Naive thymus-derived CD8-positive, alpha-beta T cell (primary cell): ENCODE measurements around the gene JMJD4. TPM values are rescaled to one million over a fixed set of nuclear protein-coding genes. Genes with fewer than 3 reads are reported as not detected.

Experiments
- ATAC-seq, 2 donors: fragments of 150-1000 bp; cut with Tn5 transposase in 1 of 2; sonication (Bioruptor Pico), chemical (Tn5 transposase) in 1 of 2; 1 replicate in 1 of 2; 2 replicates in 1 of 2; pipeline ENCODE4 v1.10.0; 2021; ENCODE audit warnings: mild to moderate bottlenecking in 2 of 2, moderate library complexity in 2 of 2
- POLR2A ChIA-PET: fragments of 350-600 bp; sonication (Branson Sonifier 250); formaldehyde crosslinking; loops from one replicate; lab custom pipeline; 2021; ENCODE audit warnings: antibody characterized with exemption; lab: Charles Lee
- DNase-seq, 10 donors: peaks; one replicate each; pipeline versions ENCODE4 v3.0.0 to v3.0.0-alpha.2; 2020 to 2022
- H3K27ac Mint-ChIP-seq, 10 donors: one replicate each; pipeline ENCODE4 v1.8.0; 2020 to 2022; ENCODE audit warnings: mild to moderate bottlenecking in 10 of 10, mixed read lengths in 10 of 10, moderate library complexity in 4 of 10, inconsistent platforms in 1 of 10
- H3K27me3 Mint-ChIP-seq, 5 donors: one replicate each; pipeline ENCODE4 v1.8.0; 2021 to 2022; ENCODE audit warnings: mixed read lengths in 5 of 5
- H3K36me3 Mint-ChIP-seq, 3 donors: one replicate each; pipeline ENCODE4 v1.8.0; 2020 to 2022; ENCODE audit warnings: mixed read lengths in 3 of 3, mild to moderate bottlenecking in 2 of 3, inconsistent platforms in 1 of 3
- H3K4me1 Mint-ChIP-seq, 4 donors: one replicate each; pipeline ENCODE4 v1.8.0; 2021 to 2022; ENCODE audit warnings: mixed read lengths in 4 of 4
- H3K4me3 Mint-ChIP-seq, 10 donors: one replicate each; pipeline ENCODE4 v1.8.0; 2020 to 2022; ENCODE audit warnings: mild to moderate bottlenecking in 10 of 10, mixed read lengths in 10 of 10, moderate library complexity in 6 of 10, inconsistent platforms in 1 of 10
- H3K9me3 Mint-ChIP-seq, 9 donors: one replicate each; pipeline ENCODE4 v1.8.0; 2020 to 2022; ENCODE audit warnings: mixed read lengths in 9 of 9, mild to moderate bottlenecking in 3 of 9, inconsistent platforms in 1 of 9, moderate library complexity in 1 of 9
- polyA plus RNA-seq, 3 donors: library from polyadenylated mRNA; unstranded; fragments of 300-500 nt; fragmentation: Illumina TruSeq; gene quantifications; one replicate each; pipeline ENCODE4 v1.2.3, GENCODE V29; 2021
- total RNA-seq, 8 experiments: library from RNA in 2 of 8; stranded (reverse) in 2 of 8; gene quantifications; one replicate each; pipeline ENCODE4 v1.2.3 and lab custom pipeline; 2021 to 2026

Gene JMJD4
- total and polyA plus RNA-seq, 5 experiments from 2014 or later, result 27.1 to 37.9 (median 31.9) TPM

DNA sequence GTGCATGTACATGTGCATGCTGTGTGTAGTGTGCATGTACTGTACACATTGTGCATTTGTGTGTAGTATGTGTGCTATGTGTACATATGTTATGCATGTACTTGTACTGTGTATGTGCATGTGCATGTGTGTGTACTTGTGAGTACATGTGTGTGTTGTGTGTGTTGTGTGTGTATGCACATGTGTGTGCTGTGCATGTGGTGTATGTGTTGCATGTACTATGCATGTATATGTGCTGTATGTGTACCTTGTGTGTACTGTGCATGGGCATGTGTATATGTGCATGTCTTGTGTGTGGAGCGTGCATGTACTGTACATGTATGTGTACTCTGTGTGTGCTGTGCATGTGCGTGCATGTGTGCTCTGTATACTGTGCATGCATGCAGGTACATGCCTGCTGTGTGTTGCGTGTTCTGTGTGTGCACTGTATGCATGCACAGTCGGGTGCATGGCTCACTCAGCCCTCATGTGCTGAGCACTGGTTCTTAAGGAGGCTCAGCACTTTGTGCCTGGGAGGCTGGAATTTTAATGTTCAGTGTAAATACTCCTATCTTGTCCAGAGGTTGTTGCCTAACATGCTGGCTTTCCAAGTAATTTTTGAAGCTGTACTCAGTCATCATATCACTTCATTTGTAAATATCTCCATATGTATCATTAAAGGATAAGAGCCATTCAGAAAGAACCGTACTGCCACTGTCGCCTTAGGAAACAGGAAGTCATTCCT lies 32.5 kb upstream of the JMJD4 start:
- Mint-ChIP-seq H3K4me1 (peaks cover 34 to 79% (median 68%) of the 10 kb centered on the region in 4 donors), H3K36me3 (peaks cover 0 to 13% (median 10%) of the 10 kb centered on the region in 3 donors), H3K9me3 (no peaks in the 10 kb centered on the region), H3K27ac (peak overlapping the region in 9 of 10 donors; percentile 59 to 96 (median 88)), H3K27me3 (no peaks in the 10 kb centered on the region), H3K4me3 (peak overlapping the region; percentile 45 to 86 (median 74))
- DNase-seq, result no peak
- no peak for ATAC-seq
- POLR2A ChIA-PET, result interaction anchor here (1.0 to 3.0 kb wide), 3 partner anchors 19 to 103 kb away, joined by 4 to 38 read pairs (median 6); no protein-coding TSS in a partner anchor

DNA sequence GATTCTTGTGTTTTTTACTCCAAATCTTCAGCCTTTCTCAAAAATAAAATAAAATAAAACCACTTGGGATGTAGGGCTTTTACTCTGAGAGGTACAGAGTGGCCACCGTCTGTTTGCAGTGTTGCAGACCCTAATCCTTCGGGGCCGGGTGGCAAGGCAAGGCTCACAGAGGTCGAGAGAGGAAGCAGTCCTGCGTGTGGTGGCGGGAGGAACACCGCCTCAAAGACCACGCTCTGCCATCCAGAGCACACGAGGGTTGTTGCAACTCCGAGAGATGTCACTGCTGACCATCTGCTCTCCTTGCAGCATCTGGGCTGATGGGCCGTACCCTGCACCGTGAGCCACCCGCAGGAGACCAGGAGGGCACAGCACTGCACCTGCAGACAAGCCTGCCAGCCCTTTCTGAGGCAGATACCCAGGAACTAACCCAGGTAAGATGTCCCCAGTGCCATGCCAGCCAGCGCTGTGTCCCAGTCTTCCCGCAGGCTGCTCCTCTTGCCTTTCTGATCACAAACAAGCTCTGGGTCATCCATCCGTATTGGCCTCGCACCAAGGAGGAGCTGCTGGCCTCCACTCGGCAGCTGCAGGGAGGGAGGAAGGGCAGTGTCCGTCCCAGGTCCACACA lies 31.7 kb upstream of the JMJD4 start:
- POLR2A ChIA-PET, result interaction anchor here (0.7 to 3.4 kb wide), 12 partner anchors 8 to 418 kb away, joined by 3 to 38 read pairs (median 7); partner anchors contain the start of genes ARF1, IBA57, JMJD4 and SNAP47
- Mint-ChIP-seq H3K4me3 (peak overlapping the region; percentile 59 to 86 (median 76)), H3K27me3 (no peaks in the 10 kb centered on the region), H3K9me3 (no peaks in the 10 kb centered on the region), H3K36me3 (peaks cover 0 to 13% (median 10%) of the 10 kb centered on the region in 3 donors), H3K27ac (peak overlapping the region; percentile 87 to 96 (median 92)), H3K4me1 (peaks cover 33 to 79% (median 71%) of the 10 kb centered on the region in 4 donors)
- peak in 1 of 10 donors; percentile 35 for DNase-seq
- ATAC-seq, result peak; percentile 2 to 8

DNA sequence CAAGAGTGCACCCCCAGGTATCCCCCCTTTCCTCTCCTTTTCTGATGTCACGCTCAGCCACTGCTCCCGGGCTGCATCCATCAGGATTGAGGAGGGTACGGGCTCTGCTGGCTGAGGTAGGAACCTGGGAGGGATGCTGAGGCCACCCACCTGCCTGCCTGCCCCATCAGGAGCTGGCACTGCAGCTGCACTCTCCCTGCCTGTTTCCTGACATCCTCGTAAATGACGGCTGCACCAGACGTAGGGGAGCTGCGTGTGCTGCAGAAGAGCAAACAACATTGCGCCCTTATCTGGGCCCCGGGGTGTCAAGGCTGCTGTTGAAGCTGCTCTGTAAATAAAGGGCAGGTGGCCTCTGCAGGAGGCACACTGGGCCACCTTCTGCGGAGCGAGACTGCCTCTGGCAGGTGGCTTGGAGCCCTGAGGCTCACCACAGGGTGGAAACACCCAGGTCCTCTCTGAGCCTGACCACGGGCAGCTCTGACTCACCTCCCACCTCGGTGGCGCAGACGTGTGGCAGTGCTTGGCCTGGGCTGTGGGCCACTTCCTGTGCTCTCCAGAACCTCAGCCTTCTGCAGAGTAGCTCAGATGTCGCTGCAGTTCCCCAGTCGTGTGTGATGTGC lies 31.0 kb upstream of the JMJD4 start:
- Mint-ChIP-seq H3K36me3 (peaks cover 0 to 13% (median 10%) of the 10 kb centered on the region in 3 donors), H3K27me3 (no peaks in the 10 kb centered on the region), H3K27ac (peak overlapping the region; percentile 87 to 96 (median 92)), H3K9me3 (no peaks in the 10 kb centered on the region), H3K4me1 (peaks cover 37 to 85% (median 75%) of the 10 kb centered on the region in 4 donors), H3K4me3 (peak overlapping the region; percentile 59 to 86 (median 76))
- peak; percentile 36 to 90 (median 76) for DNase-seq
- ATAC-seq, result peak; percentile 85 to 86
- POLR2A ChIA-PET, result interaction anchor here (0.7 to 3.4 kb wide), 13 partner anchors 8 to 417 kb away, joined by 3 to 38 read pairs (median 6); partner anchors contain the start of genes ARF1, IBA57, JMJD4 and SNAP47

DNA sequence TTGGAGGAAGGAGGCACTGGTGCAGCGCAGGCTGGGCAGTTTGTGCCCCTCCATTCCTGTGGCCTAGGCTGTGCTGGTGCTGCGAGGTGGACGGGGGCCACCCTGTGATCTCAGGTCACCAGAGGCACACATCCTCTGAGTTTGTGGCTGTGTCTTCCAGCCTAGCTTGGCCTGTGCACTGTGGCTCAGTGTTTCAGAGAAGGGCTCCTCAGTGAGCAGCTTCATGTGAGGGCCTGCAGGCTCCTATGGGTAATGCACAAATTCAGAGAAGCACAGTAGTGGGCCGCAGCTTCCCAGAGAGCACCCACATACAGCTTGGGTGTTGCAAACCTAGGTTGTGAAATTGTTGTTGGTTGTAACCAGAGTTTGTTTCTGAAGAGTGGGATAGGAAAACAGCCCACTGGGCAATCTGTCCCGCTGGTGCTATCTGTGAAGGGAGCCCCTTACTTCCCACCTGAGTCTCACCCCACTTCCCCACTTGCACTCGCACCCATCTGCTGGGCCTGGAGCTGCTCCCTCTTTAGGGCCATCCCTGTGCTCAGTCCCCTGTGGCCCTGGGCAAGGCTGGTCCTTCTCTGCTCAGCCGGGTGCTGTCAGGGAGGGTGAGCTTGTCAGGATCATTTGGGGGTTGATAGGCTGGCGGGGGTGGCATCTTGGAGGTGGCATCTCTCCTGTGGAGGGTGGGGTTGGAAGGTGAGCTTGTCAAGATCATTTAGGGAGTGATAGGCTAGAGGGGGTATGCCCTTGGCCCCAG lies 30.3 kb upstream of the JMJD4 start:
- POLR2A ChIA-PET, result interaction anchor here (0.8 to 3.4 kb wide), 12 partner anchors 9 to 400 kb away, joined by 3 to 38 read pairs (median 7); partner anchors contain the start of genes ARF1, IBA57, JMJD4 and SNAP47
- H3K4me3 Mint-ChIP-seq, result peak overlapping the region in 9 of 10 donors; percentile 26 to 86 (median 76)

DNA sequence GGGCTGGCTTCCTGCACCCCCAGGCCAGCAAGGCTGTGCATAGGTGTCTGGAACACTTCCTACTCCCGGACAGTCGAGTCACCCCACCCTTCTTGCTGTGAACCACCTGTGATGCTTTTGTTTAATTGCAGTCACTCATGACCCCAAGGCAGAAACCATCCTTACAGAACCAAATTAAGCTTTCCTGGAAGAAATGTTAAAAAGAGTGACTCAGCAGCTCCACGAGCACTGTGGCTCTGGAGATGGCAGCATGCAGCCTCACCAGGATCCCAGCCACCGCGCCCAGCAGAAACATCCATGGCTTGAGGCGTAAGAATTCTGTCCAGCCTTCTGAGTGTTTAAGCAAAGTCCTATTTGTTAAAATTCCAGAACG lies 28.9 kb upstream of the JMJD4 start:
- POLR2A ChIA-PET, result interaction anchor here (0.7 to 3.4 kb wide), 4 partner anchors 10 to 183 kb away, joined by 3 to 19 read pairs (median 12); partner anchors contain the start of gene WNT9A
- H3K4me1 Mint-ChIP-seq, result peaks cover 37 to 85% (median 78%) of the 10 kb centered on the region in 4 donors
- no peak for ATAC-seq
- DNase-seq, result peak in 1 of 10 donors; percentile 51
- no peaks in the 10 kb centered on the region for H3K9me3 Mint-ChIP-seq
- H3K27me3 Mint-ChIP-seq, result no peaks in the 10 kb centered on the region
- peak overlapping the region in 9 of 10 donors; percentile 9 to 92 (median 80) for H3K27ac Mint-ChIP-seq
- peaks cover 0 to 25% (median 11%) of the 10 kb centered on the region in 3 donors for H3K36me3 Mint-ChIP-seq
- H3K4me3 Mint-ChIP-seq, result peak overlapping the region in 6 of 10 donors; percentile 5 to 73 (median 46)

More for the DNA sequence above, 30.3 kb upstream of the JMJD4 start:
- H3K36me3 Mint-ChIP-seq, result peaks cover 0 to 15% (median 9%) of the 10 kb centered on the region in 3 donors
- H3K9me3 Mint-ChIP-seq, result no peaks in the 10 kb centered on the region
- ATAC-seq (no peak), DNase-seq (peak in 1 of 10 donors; percentile 59)
- peaks cover 38 to 87% (median 78%) of the 10 kb centered on the region in 4 donors for H3K4me1 Mint-ChIP-seq
- H3K27ac Mint-ChIP-seq, result peak overlapping the region; percentile 87 to 96 (median 92)
- no peaks in the 10 kb centered on the region for H3K27me3 Mint-ChIP-seq

DNA sequence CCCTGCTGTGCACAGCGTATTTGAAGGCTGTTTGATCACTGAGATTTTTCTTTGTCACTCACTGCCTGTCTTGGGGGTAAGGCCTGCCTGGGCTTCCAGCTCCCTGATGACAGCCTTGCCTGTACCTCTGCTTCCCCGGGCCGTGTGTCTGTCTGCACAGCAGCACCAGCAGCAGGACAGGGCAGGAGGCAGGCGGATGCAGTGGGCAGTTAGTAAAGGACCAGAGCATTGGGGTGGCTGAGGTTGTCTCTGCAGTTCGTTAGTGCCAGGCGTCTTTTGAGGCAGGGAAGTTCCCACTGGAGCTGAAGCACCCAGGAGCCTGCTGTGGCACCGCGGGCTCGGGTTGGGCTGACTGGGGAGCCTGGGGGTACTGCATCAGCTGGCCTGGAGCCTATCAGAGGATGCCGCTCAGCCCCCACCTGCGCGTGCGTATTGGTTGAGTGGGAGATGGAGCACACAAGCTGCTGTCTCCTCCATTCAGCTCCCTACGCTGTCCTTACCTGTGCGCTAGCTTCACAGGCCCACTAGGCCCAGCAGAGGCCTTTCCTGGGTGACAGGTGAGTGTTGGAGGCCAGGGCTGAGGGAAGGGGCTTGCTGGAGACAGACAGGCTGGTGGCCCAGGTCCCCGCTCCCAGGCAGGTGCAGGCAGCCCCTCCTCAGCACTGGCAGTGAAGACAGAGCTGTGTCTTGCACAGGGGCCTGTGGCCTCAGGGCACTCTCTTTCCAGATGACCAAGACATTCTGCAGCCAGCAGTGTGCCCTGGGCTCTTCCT lies 28.3 kb upstream of the JMJD4 start:
- H3K36me3 Mint-ChIP-seq, result peaks cover 0 to 27% (median 8%) of the 10 kb centered on the region in 3 donors

DNA sequence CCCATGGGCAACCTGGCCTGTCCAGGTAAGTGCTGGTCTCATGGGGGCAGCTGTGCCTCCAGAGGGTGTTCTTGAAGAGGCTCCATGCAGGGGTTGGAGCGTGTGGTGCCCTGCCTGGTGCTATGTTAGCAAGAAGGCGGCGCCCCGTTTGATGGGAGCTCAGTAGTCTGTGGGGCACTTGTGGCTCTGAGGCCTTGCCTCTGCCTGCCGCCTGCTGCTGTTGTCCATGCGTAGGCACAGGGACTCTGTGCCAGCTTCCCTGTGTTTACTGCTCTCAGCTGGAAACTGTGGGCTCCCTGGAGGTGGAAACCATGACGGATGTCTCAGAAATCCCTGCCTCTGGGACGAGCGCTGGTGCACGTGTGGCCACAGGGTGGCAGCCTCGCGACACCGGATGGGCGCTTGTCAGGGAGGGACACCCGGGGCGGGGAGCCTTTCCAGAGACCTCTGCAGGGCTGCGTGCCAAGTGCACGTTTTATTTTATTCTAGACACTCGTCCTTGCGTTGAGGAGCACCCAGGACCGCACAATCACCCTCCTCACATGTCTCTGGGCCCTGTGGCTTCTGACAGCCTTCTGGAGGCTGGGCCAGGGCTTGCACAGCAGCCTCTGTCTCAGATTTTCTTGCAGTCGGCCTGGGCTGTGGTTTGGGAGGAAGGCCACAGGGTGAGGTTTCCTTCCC lies 27.3 kb upstream of the JMJD4 start:
- Mint-ChIP-seq H3K4me1 (peaks cover 30 to 69% (median 68%) of the 10 kb centered on the region in 4 donors), H3K9me3 (no peaks in the 10 kb centered on the region), H3K4me3 (peak overlapping the region in 9 of 10 donors; percentile 56 to 84 (median 71)), H3K36me3 (peaks cover 0 to 26% (median 2%) of the 10 kb centered on the region in 3 donors), H3K27me3 (no peaks in the 10 kb centered on the region), H3K27ac (peak overlapping the region; percentile 63 to 95 (median 88))
- POLR2A ChIA-PET, result interaction anchor here (0.6 to 2.0 kb wide), 9 partner anchors 17 to 187 kb away, joined by 3 to 13 read pairs (median 3); partner anchors contain the start of genes JMJD4 and WNT9A
- DNase-seq (peak; percentile 79 to 94 (median 85)), ATAC-seq (peak; percentile 61 to 63)

More for the DNA sequence above, 28.3 kb upstream of the JMJD4 start:
- POLR2A ChIA-PET, result interaction anchor here (0.7 to 3.4 kb wide), 7 partner anchors 10 to 184 kb away, joined by 3 to 19 read pairs (median 5); partner anchors contain the start of gene WNT9A
- Mint-ChIP-seq H3K9me3 (no peaks in the 10 kb centered on the region), H3K27ac (peak overlapping the region in 9 of 10 donors; percentile 61 to 95 (median 88)), H3K27me3 (no peaks in the 10 kb centered on the region), H3K4me3 (peak overlapping the region in 7 of 10 donors; percentile 5 to 84 (median 56)), H3K4me1 (peaks cover 35 to 80% (median 75%) of the 10 kb centered on the region in 4 donors)
- DNase-seq (peak in 2 of 10 donors; percentile 17 to 51), ATAC-seq (no peak)

DNA sequence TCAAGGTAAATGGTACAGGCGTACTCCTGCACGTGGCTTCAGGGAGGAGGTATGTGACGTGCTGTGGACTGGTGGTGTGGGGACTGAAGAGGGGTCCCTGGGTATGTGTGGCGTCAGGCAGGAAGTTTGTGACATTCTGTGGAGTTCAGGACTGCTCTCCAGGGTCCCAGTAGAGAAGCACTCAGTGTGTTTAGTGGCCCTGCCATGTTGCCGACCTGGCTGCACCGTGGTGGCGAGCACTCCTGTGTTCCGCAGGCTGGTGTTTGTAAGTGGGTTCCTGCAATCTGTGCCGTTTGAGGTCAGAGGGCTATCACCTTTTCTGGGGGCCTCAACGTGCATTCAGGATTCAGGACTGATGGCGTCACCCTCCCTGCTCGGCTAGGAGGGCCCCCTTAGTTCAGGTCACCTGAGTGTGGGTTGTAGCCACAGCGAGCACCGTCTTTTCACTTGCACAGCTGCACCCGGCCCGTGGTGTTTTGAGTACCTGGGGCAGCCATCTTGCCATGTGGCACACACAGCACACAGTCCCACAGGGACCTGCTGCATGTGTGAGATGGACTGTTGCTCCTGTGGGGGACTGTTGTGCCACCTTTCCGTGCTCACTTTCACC lies 26.6 kb upstream of the JMJD4 start:
- Mint-ChIP-seq H3K36me3 (peaks cover 0 to 29% (median 2%) of the 10 kb centered on the region in 3 donors), H3K9me3 (no peaks in the 10 kb centered on the region), H3K4me1 (peaks cover 26 to 63% (median 61%) of the 10 kb centered on the region in 4 donors), H3K4me3 (peak overlapping the region in 8 of 10 donors; percentile 7 to 78 (median 56)), H3K27me3 (no peaks in the 10 kb centered on the region), H3K27ac (peak overlapping the region in 9 of 10 donors; percentile 12 to 93 (median 76))
- ATAC-seq (no peak), DNase-seq (peak in 1 of 10 donors; percentile 59)
- POLR2A ChIA-PET, result interaction anchor here (0.6 to 2.0 kb wide), 7 partner anchors 17 to 188 kb away, joined by 3 to 11 read pairs (median 3); partner anchors contain the start of gene JMJD4

DNA sequence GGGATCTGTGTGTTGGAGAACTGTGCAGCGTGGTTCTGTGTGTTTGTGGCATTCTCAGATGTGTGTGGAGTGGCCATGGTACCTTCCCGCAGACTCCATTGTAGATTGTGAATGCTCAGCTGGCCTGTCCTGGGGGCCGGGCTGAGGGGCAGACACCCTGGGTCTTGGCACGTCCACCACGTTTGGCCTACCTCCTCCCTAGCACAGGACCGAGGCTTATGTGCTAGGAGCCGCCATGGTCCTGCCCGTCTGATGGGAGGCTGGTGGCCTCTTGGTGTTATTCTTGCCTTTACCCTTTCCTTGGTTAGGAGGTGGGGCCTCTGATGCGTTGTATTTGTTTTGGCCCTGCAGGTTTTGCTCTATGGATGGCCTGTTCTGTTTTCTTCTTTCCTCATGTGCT lies 25.3 kb upstream of the JMJD4 start:
- peaks cover 0 to 37% (median 4%) of the 10 kb centered on the region in 3 donors for H3K36me3 Mint-ChIP-seq
- H3K4me3 Mint-ChIP-seq, result no peak overlapping the region
- no peaks in the 10 kb centered on the region for H3K9me3 Mint-ChIP-seq
- H3K4me1 Mint-ChIP-seq, result peaks cover 17 to 49% (median 48%) of the 10 kb centered on the region in 4 donors
- POLR2A ChIA-PET, result interaction anchor here (1.2 kb wide), 1 partner anchor 188 kb away, joined by 3 read pairs; no protein-coding TSS in a partner anchor
- no peaks in the 10 kb centered on the region for H3K27me3 Mint-ChIP-seq
- DNase-seq, result peak in 1 of 10 donors; percentile 34
- ATAC-seq, result no peak
- peak overlapping the region in 1 of 10 donors; percentile 11 for H3K27ac Mint-ChIP-seq
